Tibial artery (tissue), 4 donors: ENCODE data around the gene DRC3.

ENCODE experiments used
- DNase-seq, 2 donors: peaks; one replicate each; pipeline ENCODE4 v3.0.0-alpha.2; 2019
- H3K27ac ChIP-seq, 2 donors: fragments of 200-600 bp; sonication (generic) in 1 of 2; 1 replicate in 1 of 2; 2 replicates in 1 of 2; pipeline ENCODE4 v1.5.1; 2018 to 2019; ENCODE audit warnings: mild to moderate bottlenecking in 1 of 2
- H3K27me3 ChIP-seq, 2 donors: fragments of 200-600 bp; sonication (generic) in 1 of 2; one replicate each; pipeline versions ENCODE4 v1.5.1 to v1.6.0; 2016 to 2019
- H3K36me3 ChIP-seq, 3 donors: fragments of 200-600 bp; sonication (generic) in 2 of 3; one replicate each; pipeline ENCODE4 v1.5.1; 2016 to 2019; ENCODE audit warnings: mild to moderate bottlenecking in 2 of 3
- H3K4me1 ChIP-seq, 4 donors: fragments of 200-600 bp; sonication (generic) in 2 of 4; 1 replicate in 3 of 4; 2 replicates in 1 of 4; pipeline ENCODE4 v1.5.1; 2016 to 2019
- H3K4me3 ChIP-seq, 2 donors: fragments of 200-600 bp; sonication (generic) in 1 of 2; 1 replicate in 1 of 2; 2 replicates in 1 of 2; pipeline ENCODE4 v1.5.1; 2018 to 2019; ENCODE audit warnings: mild to moderate bottlenecking in 2 of 2
- H3K9me3 ChIP-seq, 3 donors: fragments of 200-600 bp; sonication (generic) in 1 of 3; one replicate each; pipeline ENCODE4 v1.5.1; 2016 to 2019
- intact Hi-C: fragments of 100-400 bp; cut with DNase I; formaldehyde crosslinking; loops from one replicate; pipeline ENCODE4 v1.15.0; 2023; ENCODE audit warnings: low total_unique reads
- TF ChIP-seq, protein P1 (sequence below), 2 experiments: fragments of 200-600 bp in 1 of 2; fragments of 450-650 bp in 1 of 2; IDR thresholded peaks; one replicate each; pipeline ENCODE4 v1.5.1; 2017 to 2019; ENCODE audit warnings: antibody characterized with exemption in 2 of 2, mild to moderate bottlenecking in 1 of 2, moderate library complexity in 1 of 2

The DRC3 gene

DNA sequence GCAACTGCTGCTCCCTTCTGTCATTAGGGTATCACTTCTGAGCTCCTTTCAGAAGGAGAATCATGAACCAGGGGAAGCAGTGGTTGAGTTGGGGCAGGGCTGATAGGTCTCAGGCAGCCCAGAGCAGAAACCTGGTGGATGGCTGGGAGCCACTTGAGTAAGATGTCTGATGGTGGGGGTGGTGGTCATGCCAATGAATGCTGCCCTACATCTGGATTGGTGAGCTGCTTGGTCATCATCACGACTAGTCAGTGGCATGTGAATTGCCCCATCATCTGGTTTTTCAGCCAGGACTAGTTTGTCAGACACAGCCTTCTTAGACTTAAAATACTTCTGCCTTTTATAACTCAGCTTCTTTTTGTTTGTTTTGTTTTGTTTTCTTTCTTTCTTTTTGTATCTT lies 69.1 kb downstream of the DRC3 start:
- intact Hi-C loops, result no loop called here
- Histone ChIP-seq H3K4me1 (peaks cover 0 to 41% (median 31%) of the 10 kb centered on the region in 4 donors), H3K36me3 (peaks cover 0 to 18% (median 7%) of the 10 kb centered on the region in 3 donors), H3K9me3 (no peaks in the 10 kb centered on the region), H3K27me3 (no peaks in the 10 kb centered on the region), H3K27ac (no peak overlapping the region), H3K4me3 (no peak overlapping the region)
- no peak for DNase-seq
- TF ChIP-seq, protein P1, sequence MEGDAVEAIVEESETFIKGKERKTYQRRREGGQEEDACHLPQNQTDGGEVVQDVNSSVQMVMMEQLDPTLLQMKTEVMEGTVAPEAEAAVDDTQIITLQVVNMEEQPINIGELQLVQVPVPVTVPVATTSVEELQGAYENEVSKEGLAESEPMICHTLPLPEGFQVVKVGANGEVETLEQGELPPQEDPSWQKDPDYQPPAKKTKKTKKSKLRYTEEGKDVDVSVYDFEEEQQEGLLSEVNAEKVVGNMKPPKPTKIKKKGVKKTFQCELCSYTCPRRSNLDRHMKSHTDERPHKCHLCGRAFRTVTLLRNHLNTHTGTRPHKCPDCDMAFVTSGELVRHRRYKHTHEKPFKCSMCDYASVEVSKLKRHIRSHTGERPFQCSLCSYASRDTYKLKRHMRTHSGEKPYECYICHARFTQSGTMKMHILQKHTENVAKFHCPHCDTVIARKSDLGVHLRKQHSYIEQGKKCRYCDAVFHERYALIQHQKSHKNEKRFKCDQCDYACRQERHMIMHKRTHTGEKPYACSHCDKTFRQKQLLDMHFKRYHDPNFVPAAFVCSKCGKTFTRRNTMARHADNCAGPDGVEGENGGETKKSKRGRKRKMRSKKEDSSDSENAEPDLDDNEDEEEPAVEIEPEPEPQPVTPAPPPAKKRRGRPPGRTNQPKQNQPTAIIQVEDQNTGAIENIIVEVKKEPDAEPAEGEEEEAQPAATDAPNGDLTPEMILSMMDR (IDR thresholded peaks at IDR 0.05), result no peak

DNA sequence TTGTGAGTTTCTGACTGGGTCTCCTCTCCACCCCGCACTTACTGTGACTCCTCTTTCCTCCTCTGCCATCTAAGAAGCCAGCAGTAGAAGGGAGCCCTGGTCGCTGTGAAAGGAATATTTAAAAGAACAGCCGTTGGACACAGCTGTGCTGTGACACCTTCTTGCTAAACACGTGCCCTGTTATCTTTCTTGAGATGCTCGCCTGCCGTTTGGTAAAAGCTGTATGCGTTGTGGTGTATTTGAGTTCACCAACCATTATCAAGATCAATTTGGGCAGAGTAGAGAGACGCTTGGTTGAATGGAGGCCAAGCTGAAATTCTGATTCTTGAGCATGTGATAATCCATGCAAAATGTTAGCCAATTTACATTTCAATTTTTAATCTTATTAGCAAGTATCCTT lies 70.3 kb downstream of the DRC3 start:
- no peak overlapping the region for H3K4me3 ChIP-seq
- peaks cover 0 to 33% (median 24%) of the 10 kb centered on the region in 4 donors for H3K4me1 ChIP-seq
- H3K27ac ChIP-seq, result no peak overlapping the region
- TF ChIP-seq, protein P1 (IDR thresholded peaks at IDR 0.05), result no peak
- H3K9me3 ChIP-seq, result no peaks in the 10 kb centered on the region
- H3K36me3 ChIP-seq, result peaks cover 0 to 26% (median 14%) of the 10 kb centered on the region in 3 donors
- H3K27me3 ChIP-seq, result no peaks in the 10 kb centered on the region
- DNase-seq, result no peak
- intact Hi-C loops, result no loop called here

DNA sequence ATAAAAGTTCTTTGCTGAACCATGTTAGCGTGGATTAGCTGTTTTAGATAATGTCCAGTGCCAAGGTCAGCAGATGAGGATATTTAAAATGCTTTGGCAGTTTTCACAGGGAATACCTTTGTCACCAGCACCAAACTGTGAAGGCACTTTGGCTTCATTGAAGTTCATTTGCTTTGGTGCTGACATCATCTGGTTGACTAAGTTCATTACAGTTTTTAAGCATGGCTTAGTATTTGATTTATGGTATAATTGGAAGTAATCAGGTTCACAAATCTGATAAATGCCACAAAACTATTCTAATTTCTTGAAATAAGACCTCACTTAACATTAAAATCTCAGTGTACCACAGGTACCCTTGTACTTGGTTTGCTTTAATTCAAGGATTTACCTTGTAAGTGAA lies 70.8 kb downstream of the DRC3 start:
- intact Hi-C loops, result no loop called here
- TF ChIP-seq, protein P1 (IDR thresholded peaks at IDR 0.05), result no peak

DNA sequence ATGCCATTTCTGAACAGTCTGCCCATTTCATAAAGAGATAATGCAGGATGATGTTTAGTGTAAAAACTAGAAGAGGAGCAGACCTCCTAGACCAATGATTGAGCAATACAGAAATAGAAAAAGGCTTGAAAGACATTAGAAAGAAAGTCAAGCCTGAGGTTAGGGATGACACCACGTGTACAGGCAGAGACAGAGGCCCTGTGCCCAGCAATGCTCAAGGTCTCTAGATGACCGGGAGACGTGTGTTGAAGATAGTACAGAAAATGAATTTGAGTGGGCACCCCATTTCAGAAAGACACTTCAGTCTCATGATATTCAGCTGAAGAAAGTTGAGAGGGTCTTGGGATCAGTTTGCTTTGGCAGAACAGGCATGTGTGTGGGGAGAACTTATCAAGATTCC lies 71.9 kb downstream of the DRC3 start:
- H3K36me3 ChIP-seq, result peaks cover 0 to 35% (median 14%) of the 10 kb centered on the region in 3 donors
- no peaks in the 10 kb centered on the region for H3K27me3 ChIP-seq
- TF ChIP-seq, protein P1 (IDR thresholded peaks at IDR 0.05), result no peak
- intact Hi-C loops, result no loop called here
- peaks cover 0 to 27% (median 19%) of the 10 kb centered on the region in 4 donors for H3K4me1 ChIP-seq
- H3K9me3 ChIP-seq, result no peaks in the 10 kb centered on the region
- H3K27ac ChIP-seq, result no peak overlapping the region
- DNase-seq, result no peak
- no peak overlapping the region for H3K4me3 ChIP-seq

More for the DNA sequence above, 70.8 kb downstream of the DRC3 start:
- H3K9me3 ChIP-seq, result no peaks in the 10 kb centered on the region
- peaks cover 0 to 27% (median 19%) of the 10 kb centered on the region in 4 donors for H3K4me1 ChIP-seq
- H3K27ac ChIP-seq, result no peak overlapping the region
- no peak for DNase-seq
- no peaks in the 10 kb centered on the region for H3K27me3 ChIP-seq
- H3K36me3 ChIP-seq, result peaks cover 0 to 31% (median 14%) of the 10 kb centered on the region in 3 donors
- H3K4me3 ChIP-seq, result no peak overlapping the region

DNA sequence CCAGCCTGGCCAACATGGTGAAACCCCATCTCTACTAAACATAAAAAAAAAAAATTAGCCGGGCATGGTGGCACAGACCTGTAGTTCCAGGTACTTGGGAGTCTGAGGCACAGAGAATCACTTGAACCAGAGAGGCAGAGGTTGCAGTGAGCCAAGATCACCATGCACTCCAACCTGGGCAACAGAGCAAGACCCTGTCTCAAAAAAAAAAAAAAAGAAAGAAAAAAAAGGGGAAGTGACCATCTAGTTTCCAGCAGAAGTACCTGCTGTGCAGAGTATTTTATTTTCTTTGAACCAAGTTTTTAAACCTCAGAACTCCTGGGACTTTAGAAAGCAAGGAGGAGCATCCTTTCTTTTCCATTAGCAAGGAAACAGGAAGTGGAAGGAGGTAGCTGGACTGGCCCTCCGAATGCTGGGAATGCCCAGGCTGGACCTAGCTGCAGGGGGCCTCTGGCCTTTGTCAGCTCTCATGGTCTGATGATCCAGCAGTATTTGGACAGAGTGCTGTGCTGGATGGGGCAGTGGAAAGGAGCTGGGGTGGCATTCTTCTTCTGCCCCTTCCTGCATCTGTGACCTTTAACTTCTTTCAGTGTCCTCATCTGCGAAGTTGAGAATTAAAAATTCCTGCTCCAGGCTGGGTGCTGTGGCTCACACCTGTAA lies 73.2 kb downstream of the DRC3 start:
- intact Hi-C loops, result no loop called here
- DNase-seq, result no peak
- Histone ChIP-seq H3K4me1 (peaks cover 0 to 17% (median 9%) of the 10 kb centered on the region in 4 donors), H3K4me3 (no peak overlapping the region), H3K36me3 (peaks cover 0 to 47% (median 14%) of the 10 kb centered on the region in 3 donors), H3K9me3 (no peaks in the 10 kb centered on the region), H3K27ac (no peak overlapping the region), H3K27me3 (no peaks in the 10 kb centered on the region)
- TF ChIP-seq, protein P1 (IDR thresholded peaks at IDR 0.05), result no peak
